Neural cell (in vitro differentiated cells): ENCODE results near the gene DGKI. TPM values are rescaled to one million over a fixed set of nuclear protein-coding genes. Genes with fewer than 3 reads are reported as not detected.

Experiments
- H2AFZ ChIP-seq: fragments of 200-600, 300-800 bp; sonication (generic), shearing (Covaris generic); 2 replicates; pipeline ENCODE4 v1.6.0; 2014; ENCODE audit warnings: low read depth, mild to moderate bottlenecking, antibody characterized with exemption, low read length, moderate library complexity
- H3F3A ChIP-seq: fragments of 200-600 bp; shearing (Covaris generic); 2 replicates; pipeline ENCODE4 v1.6.1; 2016; ENCODE audit warnings: mild to moderate bottlenecking, moderate library complexity, mixed read lengths, antibody characterized with exemption, low read length; ENCODE audit not compliant: insufficient read depth, poor library complexity, severe bottlenecking
- H3K27ac ChIP-seq: fragments of 200-600, 300-800 bp; sonication (generic), shearing (Covaris generic); 2 replicates; pipeline ENCODE4 v1.5.1; 2014; ENCODE audit warnings: mild to moderate bottlenecking, low read length, moderate library complexity
- H3K27me3 ChIP-seq: fragments of 300-800, 200-600 bp; sonication (generic), shearing (Covaris generic); 2 replicates; pipeline ENCODE4 v1.6.0; 2014; ENCODE audit warnings: mild to moderate bottlenecking, low read depth, low read length, moderate library complexity; ENCODE audit not compliant: insufficient read depth
- H3K36me3 ChIP-seq: fragments of 300-800, 200-600 bp; sonication (generic), shearing (Covaris generic); 2 replicates; pipeline ENCODE4 v1.5.1; 2014; ENCODE audit warnings: mild to moderate bottlenecking, antibody characterized with exemption, low read length, moderate library complexity; ENCODE audit not compliant: insufficient read depth
- H3K4me2 ChIP-seq: fragments of 300-800, 200-600 bp; sonication (generic), shearing (Covaris generic); 2 replicates; pipeline ENCODE4 v1.6.0; 2014; ENCODE audit warnings: mild to moderate bottlenecking, low read length
- H3K4me3 ChIP-seq: fragments of 300-800, 200-600 bp; sonication (generic), shearing (Covaris generic); 2 replicates; pipeline ENCODE4 v1.5.1; 2014; ENCODE audit warnings: mild to moderate bottlenecking, low read length, moderate library complexity
- H3K79me2 ChIP-seq: fragments of 200-600 bp; shearing (Covaris generic); replicated peaks from 2 replicates; pipeline ENCODE4 v1.6.0; 2014; ENCODE audit warnings: mild to moderate bottlenecking, low read length, moderate library complexity; ENCODE audit not compliant: insufficient read depth
- H3K9ac ChIP-seq: fragments of 300-800, 200-600 bp; sonication (generic), shearing (Covaris generic); 2 replicates; pipeline ENCODE4 v1.6.1; 2016; ENCODE audit warnings: mild to moderate bottlenecking, low read length, mixed read lengths
- H3K9me2 ChIP-seq: fragments of 200-600 bp; shearing (Covaris generic); 2 replicates; pipeline ENCODE4 v1.6.1; 2016; ENCODE audit warnings: mild to moderate bottlenecking, low read length, mixed read lengths; ENCODE audit not compliant: insufficient read depth
- H3K9me3 ChIP-seq: fragments of 200-600, 300-800 bp; sonication (generic), shearing (Covaris generic); 2 replicates; pipeline ENCODE4 v1.6.1; 2016; ENCODE audit warnings: mild to moderate bottlenecking, mixed run types, low read length, moderate library complexity, mixed read lengths
- H4K20me1 ChIP-seq: fragments of 200-600 bp; shearing (Covaris generic); 2 replicates; pipeline ENCODE4 v1.6.1; 2016; ENCODE audit warnings: mild to moderate bottlenecking, mixed run types; ENCODE audit not compliant: insufficient read depth
- CTCF ChIP-seq: fragments of 450-650 bp; IDR thresholded peaks from 2 replicates; pipeline ENCODE4 v1.5.1; 2014; ENCODE audit warnings: antibody characterized with exemption, mild to moderate bottlenecking, moderate library complexity; ENCODE audit not compliant: poor library complexity, severe bottlenecking
- EP300 ChIP-seq: fragments of 450-650 bp; conservative IDR thresholded peaks from 2 replicates; pipeline ENCODE4 v1.6.1; 2014; ENCODE audit warnings: antibody characterized with exemption, mild to moderate bottlenecking, moderate library complexity; ENCODE audit not compliant: poor library complexity, severe bottlenecking
- EZH2 ChIP-seq: fragments of 200-600, 300-800 bp; shearing (Covaris generic), sonication (generic); IDR thresholded peaks from 2 replicates; pipeline ENCODE4 v1.6.1; 2014; ENCODE audit warnings: antibody characterized with exemption, low read length, borderline replicate concordance, mild to moderate bottlenecking; ENCODE audit not compliant: insufficient read depth, poor library complexity, severe bottlenecking
- MXI1 ChIP-seq: fragments of 450-650 bp; conservative IDR thresholded peaks from 2 replicates; pipeline ENCODE4 v1.6.1; 2014; ENCODE audit warnings: antibody characterized with exemption, mild to moderate bottlenecking; ENCODE audit not compliant: poor library complexity, severe bottlenecking
- POLR2AphosphoS5 ChIP-seq: IDR thresholded peaks from 2 replicates; pipeline ENCODE4 v1.6.1; 2012
- RAD21 ChIP-seq: fragments of 450-650 bp; conservative IDR thresholded peaks from 2 replicates; pipeline ENCODE4 v1.6.1; 2014; ENCODE audit warnings: antibody characterized with exemption, mild to moderate bottlenecking, moderate library complexity
- REST ChIP-seq: IDR thresholded peaks from 2 replicates; pipeline ENCODE4 v1.6.1; 2012; ENCODE audit warnings: borderline replicate concordance
- SMC3 ChIP-seq: fragments of 450-650 bp; conservative IDR thresholded peaks from 2 replicates; pipeline ENCODE4 v1.6.1; 2014; ENCODE audit warnings: antibody characterized with exemption, mild to moderate bottlenecking, moderate library complexity; ENCODE audit not compliant: poor library complexity
- TAF1 ChIP-seq: IDR thresholded peaks from 2 replicates; pipeline ENCODE4 v1.6.1; 2012; ENCODE audit warnings: low read depth
- polyA plus RNA-seq: library from polyadenylated mRNA; depleted of rRNA; stranded (reverse); fragments of >200 nt; gene quantifications from 2 replicates; pipeline ENCODE4 v1.2.3, GENCODE V29; 2014

DGKI gene
- polyA plus RNA-seq, 1 donor from 2014 or later = 15.8 TPM

GRCh38 chr7:137772748-137773147 is 74.0 kb downstream of the DGKI start:
- no peak for TF ChIP-seq TAF1
- TF ChIP-seq SMC3 = no peak
- no peak for TF ChIP-seq EP300
- TF ChIP-seq CTCF = no peak
- no peak for TF ChIP-seq EZH2
- TF ChIP-seq POLR2AphosphoS5 = no peak
- TF ChIP-seq MXI1 = no peak
- TF ChIP-seq REST = no peak
- TF ChIP-seq RAD21 = no peak
- Histone ChIP-seq H3K9me3 (no peaks in the 10 kb centered on the region), H3K4me2 (no peak overlapping the region), H3K9me2 (no peaks in the 10 kb centered on the region), H3K27me3 (no peaks in the 10 kb centered on the region), H3K27ac (no peak overlapping the region), H3K9ac (no peak overlapping the region), H3K36me3 (no peaks in the 10 kb centered on the region), H3K4me3 (no peak overlapping the region), H3K79me2 (no peaks in the 10 kb centered on the region), H3F3A (no peaks in the 10 kb centered on the region), H4K20me1 (no peaks in the 10 kb centered on the region), H2AFZ (no peak overlapping the region)

- Histone ChIP-seq H3K9me2 (no peaks in the 10 kb centered on the region), H3F3A (no peaks in the 10 kb centered on the region), H2AFZ (no peak overlapping the region), H3K4me2 (no peak overlapping the region), H3K79me2 (no peaks in the 10 kb centered on the region), H3K9me3 (no peaks in the 10 kb centered on the region), H3K4me3 (no peak overlapping the region), H3K36me3 (no peaks in the 10 kb centered on the region), H3K27ac (no peak overlapping the region), H4K20me1 (no peaks in the 10 kb centered on the region), H3K27me3 (no peaks in the 10 kb centered on the region), H3K9ac (no peak overlapping the region)
- no peak for TF ChIP-seq MXI1
- TF ChIP-seq SMC3 = no peak
- TF ChIP-seq REST = no peak
- no peak for TF ChIP-seq POLR2AphosphoS5
- no peak for TF ChIP-seq EP300
- TF ChIP-seq RAD21 = no peak
- no peak for TF ChIP-seq CTCF
Observed at GRCh38 chr7:137772316-137772715, 74.5 kb downstream of the DGKI start.
